ENCODE measurements around the gene LENG1. TPM values are rescaled to one million over a fixed set of nuclear protein-coding genes. Genes with fewer than 3 reads are reported as not detected.

LENG1 gene
- 8.2 to 9.7 TPM (median 8.5 TPM) in 5 replicates for total RNA-seq (2022; extraction: Qiagen RNA extraction; ENCODE audit: low read depth)

DNA sequence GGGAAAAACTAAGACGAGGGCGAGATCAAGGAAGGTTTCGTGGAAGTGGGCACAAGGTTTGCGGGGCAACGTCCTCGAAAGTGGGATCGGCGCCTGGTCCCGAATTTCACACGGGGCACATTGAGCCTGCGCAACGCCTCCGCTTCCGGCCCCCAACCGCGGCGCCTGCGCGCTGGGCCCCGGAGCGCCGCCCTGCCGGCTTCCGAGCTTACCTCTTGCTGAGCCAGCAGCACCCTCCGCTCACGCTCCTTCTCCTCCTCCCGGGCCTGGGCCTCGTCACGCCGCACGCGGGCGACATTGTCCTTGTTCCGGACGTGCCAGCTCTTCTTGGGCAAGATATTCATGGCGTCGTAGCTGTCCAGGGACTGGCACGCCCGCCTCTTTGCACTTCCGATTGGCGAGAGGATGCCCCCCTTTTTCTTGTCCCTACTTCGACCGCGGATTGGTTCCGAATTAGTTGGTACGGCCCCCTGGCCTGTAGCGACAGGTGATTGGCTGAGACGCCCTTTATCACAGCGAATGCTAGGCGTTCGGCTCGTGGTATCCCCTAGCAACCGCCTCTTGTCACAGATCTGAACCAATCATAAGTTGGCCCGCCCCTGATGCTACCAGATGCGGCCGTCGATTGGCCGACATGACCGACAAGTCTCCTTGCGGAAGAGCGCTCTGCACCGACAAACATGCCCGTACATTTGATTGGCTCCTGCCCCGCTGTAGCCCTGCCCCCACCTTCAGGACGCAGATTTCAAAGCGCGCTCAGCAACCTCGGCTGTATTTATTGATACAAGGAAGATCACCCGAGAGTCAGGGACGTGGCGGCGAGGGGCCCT, at the start of gene LENG1:
TSS of gene LENG1 (minus strand) at position 370 of the 830 bp plus-strand sequence. CDS start at position 344, 26 bp downstream.

DNA sequence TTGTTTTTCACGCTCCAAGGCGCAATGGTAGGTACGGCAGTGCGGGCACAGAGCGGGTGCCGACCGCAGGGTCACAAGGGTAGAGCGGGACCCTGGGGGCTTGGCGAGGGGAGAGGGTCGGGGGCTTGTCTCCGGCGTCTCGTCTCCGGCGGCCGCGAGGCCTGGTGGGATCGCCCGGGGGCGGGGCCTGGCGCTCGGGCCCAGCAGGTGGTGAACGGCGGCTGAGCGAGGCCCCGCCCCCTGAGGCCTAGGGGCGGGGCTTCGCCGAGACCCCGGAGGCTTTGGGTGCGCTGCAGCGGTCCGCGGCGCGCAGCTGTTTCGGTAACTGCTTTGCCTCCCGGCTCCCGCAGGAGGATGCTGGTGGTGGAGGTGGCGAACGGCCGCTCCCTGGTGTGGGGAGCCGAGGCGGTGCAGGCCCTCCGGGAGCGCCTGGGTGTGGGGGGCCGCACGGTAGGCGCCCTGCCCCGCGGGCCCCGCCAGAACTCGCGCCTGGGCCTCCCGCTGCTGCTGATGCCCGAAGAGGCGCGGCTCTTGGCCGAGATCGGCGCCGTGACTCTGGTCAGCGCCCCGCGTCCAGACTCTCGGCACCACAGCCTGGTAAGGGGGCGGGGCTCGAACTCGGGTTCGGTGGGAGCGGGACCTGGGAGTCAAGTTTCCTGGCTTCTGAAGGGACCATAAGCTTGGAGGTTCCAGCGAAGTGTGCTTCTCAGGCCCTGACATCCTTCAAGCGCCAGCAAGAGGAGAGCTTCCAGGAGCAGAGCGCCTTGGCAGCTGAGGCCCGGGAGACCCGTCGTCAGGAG, 31.7 kb upstream of the LENG1 start, which contains the start of gene TSEN34:
TSS of gene TSEN34 (plus strand) at position 298 of the 800 bp plus-strand sequence. CDS start at position 355, 57 bp downstream.

DNA sequence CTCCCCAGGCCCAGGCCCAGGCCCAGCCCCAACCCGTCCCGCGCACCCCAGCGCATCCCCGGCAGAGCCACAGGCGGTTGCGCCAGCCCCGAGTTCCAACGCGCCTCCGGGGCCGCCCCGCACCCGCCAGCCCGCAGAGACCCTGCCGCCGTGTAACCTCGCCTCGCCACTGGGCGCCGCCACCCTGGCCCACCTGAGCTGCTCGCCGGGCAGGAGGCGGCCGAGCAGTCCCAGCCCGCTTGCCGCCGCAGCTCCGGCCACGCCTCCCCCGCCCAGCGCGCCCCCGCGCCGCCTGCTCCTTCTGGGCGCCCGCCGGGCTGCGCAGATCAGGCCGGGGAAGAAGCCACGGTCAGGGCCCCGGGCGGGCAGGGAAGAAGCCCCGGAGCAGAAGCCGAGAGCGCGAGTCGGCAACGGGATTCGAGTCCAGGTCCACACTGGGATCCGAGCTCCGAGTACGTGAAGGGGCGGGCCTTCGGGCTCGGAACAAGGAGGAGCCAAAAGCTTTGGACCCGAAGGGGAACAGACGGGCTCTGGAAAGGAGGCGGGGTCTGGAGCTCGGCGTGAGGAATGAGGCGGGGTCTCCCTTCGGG, 29.7 kb upstream of the LENG1 start, which contains the start of gene MBOAT7:
TSS of gene MBOAT7 (minus strand) at position 436 of the 590 bp plus-strand sequence. CDS start 1,072 bp downstream, outside the sequence.

DNA sequence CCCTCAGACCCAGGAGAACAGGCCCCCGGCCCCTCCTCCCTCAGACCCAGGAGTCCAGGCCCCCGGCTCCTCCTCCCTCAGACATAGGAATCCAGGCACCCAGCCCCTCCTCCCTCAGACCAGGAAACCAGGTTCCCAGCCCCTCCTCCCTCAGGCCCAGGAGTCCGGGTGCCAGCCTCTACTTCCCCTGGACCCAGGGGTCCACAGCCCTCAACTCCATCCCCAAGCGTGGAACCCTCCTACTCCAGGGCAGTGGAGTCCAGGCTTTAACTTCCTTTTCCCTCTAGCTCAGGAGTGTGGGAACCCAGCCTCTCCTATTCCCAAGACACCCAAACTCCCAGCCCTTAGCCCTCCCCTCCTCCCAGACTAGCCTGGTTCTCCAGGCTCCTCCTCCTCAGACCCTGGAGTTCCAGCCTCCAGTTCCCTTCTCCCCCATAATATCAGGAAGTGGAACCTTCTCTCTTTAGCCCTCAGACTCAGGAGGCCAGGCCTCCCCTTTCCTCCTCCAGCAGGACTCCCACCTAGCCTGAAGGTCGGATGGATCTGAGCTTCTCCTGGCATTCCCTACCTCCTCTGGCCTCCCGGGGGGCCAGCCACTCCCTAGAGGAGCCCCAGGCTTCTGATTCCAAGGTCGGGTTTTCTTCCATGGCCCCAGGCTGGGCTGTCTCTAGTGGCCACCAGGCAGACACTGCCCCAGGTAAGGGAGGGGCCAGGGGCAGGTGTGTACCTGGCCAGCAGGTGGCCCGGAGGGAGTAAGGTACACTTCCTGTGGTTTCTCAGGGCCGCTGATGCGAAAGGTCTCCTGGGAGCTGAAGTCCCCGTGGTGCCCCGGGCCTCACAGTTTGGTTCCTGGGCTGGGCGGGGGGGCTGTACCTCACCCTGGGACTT, 13.2 kb upstream of the LENG1 start, which contains the start of gene TMC4:
TSS of gene TMC4 (minus strand) at position 690 of the 888 bp plus-strand sequence. CDS start at position 647, 43 bp downstream.

DNA sequence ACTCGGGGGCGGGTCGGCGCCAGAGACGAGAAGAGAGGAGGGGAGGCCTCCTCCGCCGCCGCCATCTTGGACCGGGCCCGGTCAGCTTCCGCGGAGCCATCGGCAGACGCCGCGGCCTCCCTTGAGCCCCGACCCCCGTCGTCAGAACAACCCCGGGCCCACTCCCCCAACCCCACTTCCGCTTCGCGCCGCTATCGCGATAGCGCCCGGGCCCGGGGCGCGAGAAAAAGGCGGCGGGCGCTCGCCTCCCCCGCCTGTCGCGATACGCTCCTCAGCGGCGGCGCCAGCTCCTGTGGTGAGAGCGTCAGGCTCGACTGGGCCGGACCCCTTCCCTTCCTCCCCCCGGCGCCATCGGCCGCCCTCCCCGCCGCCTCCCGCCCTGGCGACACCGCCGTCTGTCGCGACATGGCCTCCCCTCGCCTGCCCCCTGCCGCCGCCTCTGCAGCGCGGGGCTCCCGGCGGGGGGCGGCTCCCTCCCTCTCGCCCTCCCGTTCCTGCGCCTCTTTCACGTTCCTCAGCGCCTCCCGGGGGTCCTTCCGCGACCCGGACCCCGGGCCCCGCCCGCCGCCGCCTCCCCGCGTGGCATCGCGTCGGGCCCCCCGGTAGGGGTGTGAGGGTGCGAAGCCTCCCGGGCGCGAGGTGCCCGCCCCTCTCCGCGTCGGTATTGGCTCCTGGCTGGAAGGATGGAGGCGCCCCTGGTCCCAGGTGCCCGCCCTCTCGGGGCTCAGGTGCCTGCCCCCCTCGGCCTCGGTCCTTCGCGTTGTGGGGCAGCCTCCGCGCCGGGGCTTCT, 21.6 kb downstream of the LENG1 start, which contains the start of gene CNOT3:
TSS of gene CNOT3 (plus strand) at position 64 of the 790 bp plus-strand sequence. CDS start 5,217 bp downstream, outside the sequence.

DNA sequence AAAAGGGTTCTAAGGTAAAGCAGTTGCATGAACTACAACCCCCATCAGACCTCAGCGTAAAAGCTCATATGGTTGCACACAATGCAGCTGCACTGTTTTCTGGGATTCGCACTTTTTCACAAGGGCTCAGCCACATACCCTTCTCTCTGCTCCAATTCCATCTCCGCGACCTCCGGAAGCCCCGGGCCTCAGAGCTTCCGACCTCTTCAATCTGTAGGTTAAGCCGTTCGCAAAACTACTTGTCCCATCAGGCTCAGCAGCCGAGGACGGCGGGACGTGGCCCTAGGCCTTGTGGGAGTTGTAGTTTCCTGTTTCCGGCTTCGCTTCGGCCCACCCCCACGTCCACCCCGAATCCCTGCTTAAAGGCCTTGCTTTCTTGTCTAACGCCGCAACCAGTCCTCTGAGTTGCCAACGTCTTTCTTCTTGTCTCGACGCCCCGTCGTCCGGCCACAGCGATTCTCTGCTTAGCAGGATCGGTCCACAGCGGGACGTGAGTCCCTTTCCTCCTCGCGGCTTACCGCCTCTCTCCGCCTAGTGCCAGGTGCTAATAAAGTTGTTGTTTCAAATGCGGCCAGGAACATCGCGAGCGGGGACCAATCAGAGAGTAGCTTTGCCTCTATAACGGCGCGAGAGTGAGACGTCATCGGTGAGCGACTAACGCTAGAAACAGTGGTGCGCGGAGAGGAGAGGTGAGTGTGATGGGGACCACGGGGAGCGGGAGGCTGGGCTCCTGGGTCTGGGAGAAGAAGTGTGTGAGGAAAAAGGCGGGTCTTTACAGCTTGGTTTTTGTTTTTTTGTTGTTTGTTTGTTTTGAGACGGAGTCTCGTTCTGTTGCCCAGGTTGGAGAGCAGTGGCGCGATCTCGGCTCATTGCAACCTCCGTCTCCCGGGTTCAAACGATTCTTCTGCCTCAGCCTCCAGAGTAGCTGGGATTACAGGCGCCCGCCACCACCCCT, 44.1 kb downstream of the LENG1 start, which contains the start of the genes PRPF31 and TFPT:
TSS of gene PRPF31 (plus strand) at position 646 of the 955 bp plus-strand sequence. CDS start 2,525 bp downstream, outside the sequence.
TSS of gene TFPT (minus strand) at position 549 of the 955 bp plus-strand sequence. CDS start at position 161, 388 bp downstream.

Other genes with a start within 250 kb of the LENG1 start
- 1.2 to 1.7 TPM (median 1.6 TPM) in 5 replicates for gene CACNG8, start 196.8 kb downstream of the LENG1 start, total RNA-seq (2022; extraction: Qiagen RNA extraction; ENCODE audit: low read depth)
- gene CACNG6, start 168.1 kb downstream of the LENG1 start, total RNA-seq (2022; extraction: Qiagen RNA extraction; ENCODE audit: low read depth): 10.7 to 12.6 TPM (median 11.2 TPM) in 5 replicates
- gene VSTM1, start 95.8 kb downstream of the LENG1 start, total RNA-seq (2022; extraction: Qiagen RNA extraction; ENCODE audit: low read depth): 0.48 to 1.0 TPM (median 0.62 TPM) in 5 replicates
- not detected in 5 replicates for gene TARM1, start 78.4 kb downstream of the LENG1 start, total RNA-seq (2022; extraction: Qiagen RNA extraction; ENCODE audit: low read depth)
- gene OSCAR, start 58.9 kb downstream of the LENG1 start, total RNA-seq (2022; extraction: Qiagen RNA extraction; ENCODE audit: low read depth): 0.25 to 0.47 TPM (median 0.42 TPM) in 4 of 5 replicates, not detected in the other
- gene NDUFA3, start 56.9 kb downstream of the LENG1 start, total RNA-seq (2022; extraction: Qiagen RNA extraction; ENCODE audit: low read depth): 201 to 236 TPM (median 209 TPM) in 5 replicates
- 21.0 to 32.2 TPM (median 23.7 TPM) in 5 replicates for gene TFPT, start 44.1 kb downstream of the LENG1 start, total RNA-seq (2022; extraction: Qiagen RNA extraction; ENCODE audit: low read depth)
- 109 to 123 TPM (median 115 TPM) in 5 replicates for gene PRPF31, start 44.0 kb downstream of the LENG1 start, total RNA-seq (2022; extraction: Qiagen RNA extraction; ENCODE audit: low read depth)
- 58.2 to 75.0 TPM (median 66.9 TPM) in 5 replicates for gene CNOT3, start 22.0 kb downstream of the LENG1 start, total RNA-seq (2022; extraction: Qiagen RNA extraction; ENCODE audit: low read depth)
- gene TMC4, start 13.4 kb upstream of the LENG1 start, total RNA-seq (2022; extraction: Qiagen RNA extraction; ENCODE audit: low read depth): 0.99 to 1.2 TPM (median 1.1 TPM) in 5 replicates
- gene MBOAT7, start 29.9 kb upstream of the LENG1 start, total RNA-seq (2022; extraction: Qiagen RNA extraction; ENCODE audit: low read depth): 125 to 191 TPM (median 159 TPM) in 5 replicates
- 84.4 to 129 TPM (median 119 TPM) in 5 replicates for gene TSEN34, start 31.6 kb upstream of the LENG1 start, total RNA-seq (2022; extraction: Qiagen RNA extraction; ENCODE audit: low read depth)
- 2,084 to 2,876 TPM (median 2,101 TPM) in 5 replicates for gene RPS9, start 41.1 kb upstream of the LENG1 start, total RNA-seq (2022; extraction: Qiagen RNA extraction; ENCODE audit: low read depth)
- gene LILRB3, start 63.3 kb upstream of the LENG1 start, total RNA-seq (2022; extraction: Qiagen RNA extraction; ENCODE audit: low read depth): 0.04 to 0.17 TPM (median 0.11 TPM) in 3 of 5 replicates, not detected in the others
- not detected in 5 replicates for gene LILRA6, start 83.1 kb upstream of the LENG1 start, total RNA-seq (2022; extraction: Qiagen RNA extraction; ENCODE audit: low read depth)
- gene LILRB5, start 97.6 kb upstream of the LENG1 start, total RNA-seq (2022; extraction: Qiagen RNA extraction; ENCODE audit: low read depth): 0.02 TPM in 1 of 5 replicates, not detected in the others
- 0.05 to 0.09 TPM (median 0.05 TPM) in 4 of 5 replicates, not detected in the other for gene LILRB2, start 121.4 kb upstream of the LENG1 start, total RNA-seq (2022; extraction: Qiagen RNA extraction; ENCODE audit: low read depth)
- gene LILRA5, start 153.4 kb upstream of the LENG1 start, total RNA-seq (2022; extraction: Qiagen RNA extraction; ENCODE audit: low read depth): not detected in 5 replicates
- gene LILRA4, start 179.4 kb upstream of the LENG1 start, total RNA-seq (2022; extraction: Qiagen RNA extraction; ENCODE audit: low read depth): 0.08 TPM in 1 of 5 replicates, not detected in the others
- 0.16 TPM in 1 of 5 replicates, not detected in the others for gene LAIR1, start 205.2 kb upstream of the LENG1 start, total RNA-seq (2022; extraction: Qiagen RNA extraction; ENCODE audit: low read depth)